ENCODE data around the gene PADI4.

Gene PADI4

DNA sequence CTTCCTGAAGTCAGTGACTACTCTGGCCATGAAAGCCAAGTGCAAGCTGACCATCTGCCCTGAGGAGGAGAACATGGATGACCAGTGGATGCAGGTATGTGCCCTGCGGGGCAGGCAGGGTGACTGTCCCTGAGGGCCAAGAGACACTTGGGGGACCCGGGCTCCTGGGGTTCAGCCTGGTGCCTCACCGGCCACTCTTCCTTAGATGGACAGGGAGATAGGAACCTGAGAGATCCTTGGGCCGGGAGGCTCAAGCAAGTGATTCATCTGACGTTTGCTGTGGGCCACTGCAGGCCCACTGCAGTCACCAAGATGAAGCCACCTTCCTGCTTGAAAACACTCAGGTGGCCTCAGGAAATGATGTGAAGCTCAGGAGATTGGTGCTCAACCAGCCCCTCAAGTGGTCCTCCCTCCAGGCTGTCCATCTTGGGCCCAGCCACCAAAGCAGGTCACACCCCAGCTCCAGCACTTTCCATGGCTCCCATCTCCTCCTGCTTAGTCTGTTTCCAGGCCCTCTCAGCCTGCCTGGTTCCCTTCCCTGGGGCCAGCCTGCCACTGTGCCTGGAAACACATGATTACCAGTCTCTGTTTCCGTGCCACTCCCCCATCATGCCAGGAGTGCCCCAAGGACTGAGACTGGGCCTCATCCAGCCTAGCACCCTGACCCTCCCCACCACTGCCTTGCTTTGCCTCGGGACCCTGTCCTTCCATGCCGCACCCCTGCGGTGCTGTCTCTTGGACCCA lies 38.2 kb downstream of the PADI4 start:
- Histone ChIP-seq H3K9me3 (ENCODE audit: control insufficient read depth, low read length) (no peaks in the 10 kb centered on the region), H3K27me3 (ENCODE audit: control insufficient read depth, insufficient read depth, low read length) (no peaks in the 10 kb centered on the region), H3K4me1 (ENCODE audit: control insufficient read depth, insufficient read depth, low read length) (no peaks in the 10 kb centered on the region), H3K9ac (ENCODE audit: low read length) (no peak overlapping the region), H3K36me3 (ENCODE audit: control insufficient read depth, insufficient read depth, low read length) (no peaks in the 10 kb centered on the region), H3K4me3 (ENCODE audit: low read length) (no peak overlapping the region)

DNA sequence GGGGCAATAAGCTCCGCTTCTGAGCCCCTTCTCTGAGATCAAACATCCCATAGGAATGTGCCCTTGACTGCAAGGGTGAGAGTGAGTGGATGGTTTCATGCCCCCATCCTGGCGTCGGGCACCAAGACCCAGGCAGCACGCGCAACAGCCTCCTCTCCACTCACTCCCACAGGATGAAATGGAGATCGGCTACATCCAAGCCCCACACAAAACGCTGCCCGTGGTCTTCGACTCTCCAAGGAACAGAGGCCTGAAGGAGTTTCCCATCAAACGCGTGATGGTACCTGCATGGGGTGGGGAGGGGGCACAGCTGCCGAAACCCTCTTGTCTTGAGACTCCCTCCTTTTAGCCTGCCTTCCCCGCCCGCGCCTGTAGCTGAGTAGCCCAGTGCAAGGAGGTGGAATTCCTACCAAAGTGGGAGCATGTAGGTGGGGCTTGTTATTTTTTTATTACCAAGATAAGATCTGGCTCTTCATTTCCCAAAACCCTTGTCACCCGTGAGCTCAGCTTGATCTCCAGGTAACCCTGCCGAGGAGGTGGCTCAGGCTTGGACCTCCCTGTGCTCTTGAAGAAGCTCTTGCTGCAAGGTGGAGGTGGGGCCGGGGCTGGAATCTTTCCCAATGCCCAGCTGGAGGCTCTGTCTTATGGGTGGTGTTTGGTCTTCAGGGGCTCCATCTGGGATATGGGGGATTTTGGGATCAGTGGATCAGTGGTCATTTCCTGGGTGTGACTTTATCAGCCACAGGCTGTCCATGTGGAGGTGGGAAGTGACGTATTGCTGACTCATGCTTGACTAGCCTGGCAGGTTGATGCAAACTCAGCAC lies 40.0 kb downstream of the PADI4 start:
- Histone ChIP-seq H3K9me3 (ENCODE audit: control insufficient read depth, low read length) (no peaks in the 10 kb centered on the region), H3K4me3 (ENCODE audit: low read length) (no peak overlapping the region), H3K4me1 (ENCODE audit: control insufficient read depth, insufficient read depth, low read length) (no peaks in the 10 kb centered on the region), H3K27me3 (ENCODE audit: control insufficient read depth, insufficient read depth, low read length) (no peaks in the 10 kb centered on the region), H3K36me3 (ENCODE audit: control insufficient read depth, insufficient read depth, low read length) (no peaks in the 10 kb centered on the region), H3K9ac (ENCODE audit: low read length) (no peak overlapping the region)

DNA sequence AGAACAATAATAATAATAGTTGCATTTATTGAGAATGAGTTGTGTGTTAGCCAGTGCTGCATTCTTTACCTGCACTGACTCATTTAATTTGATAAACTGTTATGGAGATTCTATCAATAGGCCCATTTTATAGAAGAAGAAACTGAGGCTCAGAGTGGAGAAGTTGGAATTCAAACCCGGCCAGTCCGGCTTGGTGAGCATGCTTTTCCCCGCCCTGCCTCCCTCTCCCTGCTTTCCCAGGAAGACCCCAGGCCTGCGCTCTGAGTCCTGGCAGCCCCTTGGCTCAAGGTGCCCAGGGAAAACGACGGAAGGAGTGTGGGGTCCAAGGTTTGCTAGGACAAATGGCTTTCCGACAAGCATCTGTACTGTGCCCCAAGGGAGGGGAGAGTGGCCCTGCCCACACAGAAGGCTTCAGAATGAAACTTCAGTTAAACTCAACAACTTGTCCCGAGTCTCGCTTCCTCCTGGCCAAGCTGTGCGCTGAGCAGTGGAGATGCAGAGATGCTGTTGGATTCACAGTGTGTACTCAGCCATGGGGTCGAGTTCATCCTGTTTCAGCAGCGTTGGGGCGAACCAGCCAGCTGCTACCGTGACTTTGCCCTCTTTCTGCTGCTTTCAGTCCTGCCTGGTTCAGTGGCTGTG lies 40.7 kb downstream of the PADI4 start:
- no peaks in the 10 kb centered on the region for H3K4me1 ChIP-seq (ENCODE audit: control insufficient read depth, insufficient read depth, low read length)
- H3K9ac ChIP-seq (ENCODE audit: low read length) = no peak overlapping the region
- no peaks in the 10 kb centered on the region for H3K27me3 ChIP-seq (ENCODE audit: control insufficient read depth, insufficient read depth, low read length)
- H3K4me3 ChIP-seq (ENCODE audit: low read length) = no peak overlapping the region
- no peaks in the 10 kb centered on the region for H3K36me3 ChIP-seq (ENCODE audit: control insufficient read depth, insufficient read depth, low read length)
- H3K9me3 ChIP-seq (ENCODE audit: control insufficient read depth, low read length) = no peaks in the 10 kb centered on the region

DNA sequence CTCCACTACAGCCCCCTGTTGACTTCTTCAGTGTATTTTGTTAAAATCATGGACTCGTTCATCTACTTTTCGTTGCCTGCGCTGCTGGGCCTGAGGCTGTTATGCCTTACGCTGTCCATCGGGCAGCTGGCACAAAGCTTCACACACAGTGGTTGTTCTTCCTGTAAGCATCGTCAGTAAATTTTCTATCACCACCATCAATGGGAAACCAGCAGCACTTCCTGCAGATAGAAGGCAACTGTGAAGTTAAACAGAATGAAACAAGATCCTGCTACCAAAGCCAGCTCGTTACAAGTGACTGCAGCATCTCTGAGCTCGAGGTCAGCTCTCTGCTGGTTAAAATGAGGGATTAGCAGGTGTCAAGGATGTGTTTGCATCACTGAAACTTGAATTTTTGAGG lies 42.1 kb downstream of the PADI4 start:
- Histone ChIP-seq H3K36me3 (ENCODE audit: control insufficient read depth, insufficient read depth, low read length) (no peaks in the 10 kb centered on the region), H3K4me3 (ENCODE audit: low read length) (no peak overlapping the region), H3K27me3 (ENCODE audit: control insufficient read depth, insufficient read depth, low read length) (no peaks in the 10 kb centered on the region), H3K4me1 (ENCODE audit: control insufficient read depth, insufficient read depth, low read length) (no peaks in the 10 kb centered on the region), H3K9me3 (ENCODE audit: control insufficient read depth, low read length) (no peaks in the 10 kb centered on the region), H3K9ac (ENCODE audit: low read length) (no peak overlapping the region)

DNA sequence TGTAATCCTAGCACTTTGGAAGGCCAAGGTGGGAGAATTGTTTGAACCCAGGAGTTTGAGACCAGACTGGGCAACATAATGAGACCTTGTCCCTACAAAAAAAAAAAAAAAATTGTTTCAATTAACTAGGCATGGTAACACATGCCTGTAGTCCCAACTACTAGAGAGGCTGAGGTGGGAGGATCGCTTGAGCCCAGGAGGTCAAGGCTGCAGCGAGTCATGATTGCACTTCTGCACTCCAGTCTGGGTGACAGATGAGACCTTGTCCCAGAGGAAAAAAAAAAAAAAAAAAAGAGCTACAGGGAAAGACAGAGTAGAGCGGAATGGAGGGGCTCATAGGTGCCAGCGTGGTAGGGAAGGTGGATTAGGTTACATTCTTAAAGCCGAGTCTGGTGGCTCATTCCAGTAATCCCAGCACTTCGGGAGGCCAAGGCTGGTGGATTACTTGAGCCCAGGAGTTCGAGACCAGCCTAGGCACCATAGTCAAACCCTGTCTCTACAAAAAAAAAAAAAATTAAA lies 43.0 kb downstream of the PADI4 start:
- H3K4me3 ChIP-seq (ENCODE audit: low read length) = no peak overlapping the region
- H3K9me3 ChIP-seq (ENCODE audit: control insufficient read depth, low read length) = no peaks in the 10 kb centered on the region
- no peaks in the 10 kb centered on the region for H3K4me1 ChIP-seq (ENCODE audit: control insufficient read depth, insufficient read depth, low read length)
- H3K27me3 ChIP-seq (ENCODE audit: control insufficient read depth, insufficient read depth, low read length) = no peaks in the 10 kb centered on the region
- no peak overlapping the region for H3K9ac ChIP-seq (ENCODE audit: low read length)
- H3K36me3 ChIP-seq (ENCODE audit: control insufficient read depth, insufficient read depth, low read length) = no peaks in the 10 kb centered on the region

DNA sequence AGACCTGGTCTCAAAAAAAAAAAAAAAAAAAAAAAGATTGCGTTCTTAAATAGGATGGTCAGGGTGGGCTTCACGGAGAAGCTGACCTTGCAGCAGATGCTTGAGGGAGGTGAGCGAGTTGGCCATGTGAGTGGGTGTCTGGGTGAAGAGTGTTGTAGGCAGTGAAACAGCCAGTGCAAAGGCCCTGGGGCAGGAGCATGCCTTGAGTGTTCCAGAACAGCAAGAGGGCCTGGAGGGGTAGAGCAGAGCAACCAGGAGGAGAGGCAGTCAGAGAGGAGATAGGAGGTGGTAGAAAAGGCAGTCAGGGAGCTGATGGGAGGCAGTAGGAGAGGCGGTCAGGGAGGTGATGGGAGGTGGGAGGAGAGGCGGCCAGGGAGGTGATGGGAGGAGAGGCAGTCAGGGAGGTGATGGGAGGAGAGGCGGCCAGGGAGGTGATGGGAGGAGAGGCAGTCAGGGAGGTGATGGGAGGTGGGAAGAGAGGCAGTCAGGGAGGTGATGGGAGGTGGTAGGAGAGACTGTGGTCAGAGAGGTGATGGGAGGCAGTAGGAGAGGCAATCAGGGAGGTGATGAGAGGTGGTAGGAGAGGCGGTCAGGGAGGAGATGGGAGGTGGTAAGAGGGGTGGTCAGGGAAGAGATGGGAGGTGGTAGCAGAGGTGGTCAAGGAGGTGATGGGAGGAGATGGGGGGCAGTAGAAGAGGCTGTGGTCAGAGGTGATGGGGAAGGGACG lies 43.8 kb downstream of the PADI4 start:
- no peaks in the 10 kb centered on the region for H3K36me3 ChIP-seq (ENCODE audit: control insufficient read depth, insufficient read depth, low read length)
- no peaks in the 10 kb centered on the region for H3K9me3 ChIP-seq (ENCODE audit: control insufficient read depth, low read length)
- H3K27me3 ChIP-seq (ENCODE audit: control insufficient read depth, insufficient read depth, low read length) = no peaks in the 10 kb centered on the region
- H3K9ac ChIP-seq (ENCODE audit: low read length) = no peak overlapping the region
- H3K4me3 ChIP-seq (ENCODE audit: low read length) = no peak overlapping the region
- H3K4me1 ChIP-seq (ENCODE audit: control insufficient read depth, insufficient read depth, low read length) = no peaks in the 10 kb centered on the region

DNA sequence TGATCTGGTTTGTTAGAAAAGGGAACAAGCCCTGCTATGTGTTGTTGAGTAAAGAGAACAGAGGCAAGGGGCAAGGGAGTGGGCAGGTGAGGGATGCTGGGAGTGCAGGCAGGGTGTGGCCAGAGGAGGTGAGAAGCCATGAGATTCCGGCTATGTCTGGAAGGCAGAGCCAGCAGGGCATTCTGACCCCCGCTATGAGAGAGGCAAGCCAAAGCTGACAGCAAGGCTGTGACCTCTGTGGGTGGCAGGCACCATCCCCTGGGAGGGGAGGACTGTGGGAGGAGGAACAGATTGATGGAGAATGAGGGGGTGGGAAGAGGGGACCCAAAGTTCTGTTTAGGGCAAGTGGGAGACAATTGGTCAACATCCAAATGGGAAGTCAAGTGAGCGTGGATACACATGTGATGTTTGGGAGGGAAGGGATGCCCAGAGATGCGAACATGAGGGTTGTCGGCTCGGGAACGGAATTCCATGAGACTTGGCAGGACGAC lies 44.5 kb downstream of the PADI4 start:
- H3K36me3 ChIP-seq (ENCODE audit: control insufficient read depth, insufficient read depth, low read length) = no peaks in the 10 kb centered on the region
- H3K4me1 ChIP-seq (ENCODE audit: control insufficient read depth, insufficient read depth, low read length) = no peaks in the 10 kb centered on the region
- no peak overlapping the region for H3K4me3 ChIP-seq (ENCODE audit: low read length)
- no peak overlapping the region for H3K9ac ChIP-seq (ENCODE audit: low read length)
- no peaks in the 10 kb centered on the region for H3K9me3 ChIP-seq (ENCODE audit: control insufficient read depth, low read length)
- H3K27me3 ChIP-seq (ENCODE audit: control insufficient read depth, insufficient read depth, low read length) = no peaks in the 10 kb centered on the region

DNA sequence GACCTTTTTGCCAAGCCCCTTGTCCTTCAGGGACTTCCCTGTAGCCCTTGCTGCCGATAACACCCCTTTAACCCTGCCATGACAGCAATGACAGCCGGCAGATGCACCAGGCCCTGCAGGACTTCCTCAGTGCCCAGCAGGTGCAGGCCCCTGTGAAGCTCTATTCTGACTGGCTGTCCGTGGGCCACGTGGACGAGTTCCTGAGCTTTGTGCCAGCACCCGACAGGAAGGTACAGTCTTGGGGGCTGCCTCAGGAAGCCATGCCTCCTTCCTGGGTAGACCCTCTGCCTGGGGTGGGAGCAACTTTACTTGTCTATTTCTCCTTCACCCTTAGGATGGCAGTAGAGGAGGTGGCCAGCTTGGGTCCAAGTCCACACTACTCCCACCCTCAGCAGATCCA lies 47.9 kb downstream of the PADI4 start:
- Histone ChIP-seq H3K4me1 (ENCODE audit: control insufficient read depth, insufficient read depth, low read length) (no peaks in the 10 kb centered on the region), H3K4me3 (ENCODE audit: low read length) (no peak overlapping the region), H3K9me3 (ENCODE audit: control insufficient read depth, low read length) (no peaks in the 10 kb centered on the region), H3K27me3 (ENCODE audit: control insufficient read depth, insufficient read depth, low read length) (no peaks in the 10 kb centered on the region), H3K36me3 (ENCODE audit: control insufficient read depth, insufficient read depth, low read length) (no peaks in the 10 kb centered on the region), H3K9ac (ENCODE audit: low read length) (no peak overlapping the region)

DNA sequence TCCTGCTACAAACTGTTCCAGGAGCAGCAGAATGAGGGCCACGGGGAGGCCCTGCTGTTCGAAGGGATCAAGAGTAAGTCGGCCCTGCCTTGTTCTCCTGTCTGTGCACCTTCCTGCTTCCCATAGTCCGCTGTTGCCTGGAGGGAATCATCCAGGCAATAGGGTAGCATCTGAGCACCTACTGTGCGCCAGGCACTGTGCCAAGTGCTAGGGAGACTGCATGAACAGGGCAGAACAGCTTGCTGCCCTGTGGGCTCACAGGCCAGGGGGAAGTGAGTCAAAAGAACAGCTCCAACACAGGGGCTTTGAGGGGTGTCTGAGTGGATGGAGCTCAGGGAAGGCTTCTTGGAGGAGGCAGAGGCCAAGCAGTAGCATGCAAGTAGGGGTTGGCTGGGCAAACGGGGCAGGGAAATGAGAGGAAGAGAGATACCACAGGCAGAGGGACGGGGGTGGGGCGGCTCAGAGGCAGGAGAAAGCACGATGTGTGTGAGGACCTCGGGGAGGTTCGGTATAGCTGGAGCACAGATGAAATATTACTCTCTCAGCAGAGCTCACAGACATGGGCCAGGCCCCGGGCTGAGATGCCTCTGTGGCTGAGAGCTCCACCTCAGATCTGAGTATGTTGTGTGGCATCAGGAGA lies 48.5 kb downstream of the PADI4 start:
- Histone ChIP-seq H3K9me3 (ENCODE audit: control insufficient read depth, low read length) (no peaks in the 10 kb centered on the region), H3K27me3 (ENCODE audit: control insufficient read depth, insufficient read depth, low read length) (no peaks in the 10 kb centered on the region), H3K36me3 (ENCODE audit: control insufficient read depth, insufficient read depth, low read length) (no peaks in the 10 kb centered on the region), H3K4me1 (ENCODE audit: control insufficient read depth, insufficient read depth, low read length) (no peaks in the 10 kb centered on the region), H3K4me3 (ENCODE audit: low read length) (no peak overlapping the region), H3K9ac (ENCODE audit: low read length) (no peak overlapping the region)

DNA sequence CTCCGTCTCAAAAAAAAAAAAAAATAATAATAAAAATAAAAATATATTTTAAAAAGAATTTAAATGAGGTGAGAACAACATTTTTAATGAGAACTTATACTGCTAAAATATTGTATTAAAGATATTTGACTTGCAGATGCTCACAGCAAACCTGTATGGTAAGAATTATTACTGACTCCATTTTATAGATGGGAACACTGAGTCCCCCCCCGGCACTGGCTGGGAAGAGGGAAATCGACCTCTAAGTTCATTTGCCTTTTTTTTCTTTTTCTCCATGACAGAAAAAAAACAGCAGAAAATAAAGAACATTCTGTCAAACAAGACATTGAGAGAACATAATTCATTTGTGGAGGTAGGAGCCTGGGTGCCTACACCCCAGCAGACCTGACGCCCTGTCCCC lies 50.6 kb downstream of the PADI4 start:
- H3K4me1 ChIP-seq (ENCODE audit: control insufficient read depth, insufficient read depth, low read length) = no peaks in the 10 kb centered on the region
- no peak overlapping the region for H3K4me3 ChIP-seq (ENCODE audit: low read length)
- H3K27me3 ChIP-seq (ENCODE audit: control insufficient read depth, insufficient read depth, low read length) = no peaks in the 10 kb centered on the region
- no peaks in the 10 kb centered on the region for H3K36me3 ChIP-seq (ENCODE audit: control insufficient read depth, insufficient read depth, low read length)
- H3K9ac ChIP-seq (ENCODE audit: low read length) = no peak overlapping the region
- no peaks in the 10 kb centered on the region for H3K9me3 ChIP-seq (ENCODE audit: control insufficient read depth, low read length)

DNA sequence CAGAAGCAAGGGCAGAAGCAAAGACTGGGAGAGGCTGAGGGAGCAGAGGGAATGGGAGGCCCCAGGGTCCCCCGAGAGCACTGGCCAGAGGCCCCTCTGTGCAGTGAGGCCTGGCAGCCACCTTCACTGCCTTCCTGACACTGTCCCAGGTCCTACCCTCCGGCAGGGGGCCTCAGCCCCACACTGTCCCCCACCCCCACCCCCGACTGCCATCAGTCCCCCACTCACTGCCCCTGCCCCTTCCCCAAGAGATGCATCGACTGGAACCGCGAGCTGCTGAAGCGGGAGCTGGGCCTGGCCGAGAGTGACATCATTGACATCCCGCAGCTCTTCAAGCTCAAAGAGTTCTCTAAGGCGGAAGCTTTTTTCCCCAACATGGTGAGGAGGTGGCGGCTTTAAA lies 51.0 kb downstream of the PADI4 start:
- Histone ChIP-seq H3K4me1 (ENCODE audit: control insufficient read depth, insufficient read depth, low read length) (no peaks in the 10 kb centered on the region), H3K9me3 (ENCODE audit: control insufficient read depth, low read length) (no peaks in the 10 kb centered on the region), H3K9ac (ENCODE audit: low read length) (no peak overlapping the region), H3K36me3 (ENCODE audit: control insufficient read depth, insufficient read depth, low read length) (no peaks in the 10 kb centered on the region), H3K27me3 (ENCODE audit: control insufficient read depth, insufficient read depth, low read length) (no peaks in the 10 kb centered on the region), H3K4me3 (ENCODE audit: low read length) (no peak overlapping the region)

Data from mucosa of stomach (tissue), 1 donor.